Fibroblast of the aortic adventitia (primary cell): ENCODE measurements around the gene FLRT3. TPM values are rescaled to one million over a fixed set of nuclear protein-coding genes. Genes with fewer than 3 reads are reported as not detected.

Experiments used
- DNase-seq: peaks from one replicate; pipeline ENCODE4 v3.0.0-alpha.2; 2010; ENCODE audit warnings: low read depth
- H3K4me3 ChIP-seq: 2 replicates; pipeline ENCODE4 v1.5.1; 2011; ENCODE audit warnings: low read depth, mild to moderate bottlenecking, control low read depth, low read length, moderate library complexity
- small RNA-seq: library from RNA; depleted of rRNA; stranded (forward); fragments of <200 nt; gene quantifications from one replicate; pipeline ENCODE3, GENCODE V24; 2012
- total RNA-seq: library from RNA; depleted of rRNA; stranded (reverse); fragments of >200 nt; gene quantifications from 2 replicates; pipeline ENCODE4 v1.2.3, GENCODE V29; 2012; ENCODE audit warnings: low replicate concordance
- TF ChIP-seq, protein P1 (sequence below): IDR thresholded peaks from 2 replicates; pipeline ENCODE4 v1.5.1; 2011; ENCODE audit warnings: mild to moderate bottlenecking, low read length, control low read depth, inconsistent platforms; ENCODE audit not compliant: insufficient read depth

FLRT3 gene
- total RNA-seq, 1 donor = 0.54 TPM

DNA sequence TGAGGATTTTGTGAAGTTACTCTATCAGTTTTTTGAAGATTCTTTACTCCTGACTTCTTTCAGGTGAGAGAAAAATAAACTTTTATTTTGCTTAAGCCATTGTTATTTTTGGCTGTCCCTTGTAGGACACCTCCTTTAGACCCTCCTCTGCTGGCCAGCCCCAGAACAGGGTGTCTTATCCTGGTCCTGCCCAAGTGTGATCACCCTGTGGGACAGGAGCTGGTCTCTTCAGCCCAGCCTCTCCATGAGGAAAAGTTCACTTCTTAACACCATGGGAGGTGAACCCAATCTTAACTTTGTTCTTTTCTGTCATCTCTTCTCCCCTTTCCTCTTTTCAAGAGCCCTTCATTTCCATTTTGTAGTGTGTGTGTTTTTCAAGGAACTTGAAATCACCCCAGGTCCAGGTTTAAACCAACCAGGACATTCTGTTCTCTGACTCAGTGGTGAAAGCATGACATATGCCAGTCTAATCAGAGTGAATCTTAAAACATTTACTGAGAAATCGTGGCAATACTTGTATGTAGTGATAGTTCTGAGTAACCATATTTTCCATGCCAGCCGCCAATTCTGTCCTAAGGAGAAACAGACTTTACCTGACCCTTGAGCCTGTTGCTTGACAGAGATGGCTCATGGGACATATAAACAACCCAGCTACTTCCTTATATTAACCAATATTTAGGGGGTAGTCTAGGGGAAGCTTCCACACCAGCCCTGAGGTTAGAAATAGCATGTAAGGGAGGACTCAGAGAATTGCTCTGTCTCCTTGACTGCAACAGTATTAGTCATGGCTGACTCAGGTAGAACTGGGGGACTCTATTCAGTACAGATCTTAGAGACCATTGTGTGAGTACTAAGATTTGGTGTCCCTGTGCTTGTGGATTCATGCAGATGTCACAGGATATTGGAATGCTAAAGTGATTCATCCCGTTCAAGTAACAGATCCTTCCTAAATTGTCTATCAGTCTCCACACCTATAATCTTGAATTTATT lies 48.8 kb downstream of the FLRT3 start:
- TF ChIP-seq, protein P1, sequence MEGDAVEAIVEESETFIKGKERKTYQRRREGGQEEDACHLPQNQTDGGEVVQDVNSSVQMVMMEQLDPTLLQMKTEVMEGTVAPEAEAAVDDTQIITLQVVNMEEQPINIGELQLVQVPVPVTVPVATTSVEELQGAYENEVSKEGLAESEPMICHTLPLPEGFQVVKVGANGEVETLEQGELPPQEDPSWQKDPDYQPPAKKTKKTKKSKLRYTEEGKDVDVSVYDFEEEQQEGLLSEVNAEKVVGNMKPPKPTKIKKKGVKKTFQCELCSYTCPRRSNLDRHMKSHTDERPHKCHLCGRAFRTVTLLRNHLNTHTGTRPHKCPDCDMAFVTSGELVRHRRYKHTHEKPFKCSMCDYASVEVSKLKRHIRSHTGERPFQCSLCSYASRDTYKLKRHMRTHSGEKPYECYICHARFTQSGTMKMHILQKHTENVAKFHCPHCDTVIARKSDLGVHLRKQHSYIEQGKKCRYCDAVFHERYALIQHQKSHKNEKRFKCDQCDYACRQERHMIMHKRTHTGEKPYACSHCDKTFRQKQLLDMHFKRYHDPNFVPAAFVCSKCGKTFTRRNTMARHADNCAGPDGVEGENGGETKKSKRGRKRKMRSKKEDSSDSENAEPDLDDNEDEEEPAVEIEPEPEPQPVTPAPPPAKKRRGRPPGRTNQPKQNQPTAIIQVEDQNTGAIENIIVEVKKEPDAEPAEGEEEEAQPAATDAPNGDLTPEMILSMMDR = no peak
- DNase-seq = peak; percentile 26
- no peak overlapping the region for H3K4me3 ChIP-seq

DNA sequence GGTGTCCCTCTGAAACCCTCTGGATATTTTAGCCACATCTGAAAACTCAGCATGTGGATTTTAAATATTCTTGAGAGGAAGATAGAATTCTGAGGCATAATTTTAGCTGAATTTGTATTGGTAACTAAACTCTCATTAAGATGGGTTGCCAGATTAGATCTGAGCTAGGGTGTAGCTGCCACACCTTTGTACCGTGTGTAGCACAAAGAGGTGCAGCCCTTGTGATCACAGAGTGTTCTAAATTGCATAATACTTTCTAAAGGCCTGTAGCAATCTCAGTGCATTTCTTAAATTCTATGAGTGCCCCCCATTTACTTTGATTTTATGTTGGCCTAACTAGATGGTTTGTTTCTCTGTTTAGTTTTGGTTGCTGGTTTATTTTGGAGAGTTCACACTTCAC lies 53.0 kb downstream of the FLRT3 start:
- DNase-seq = no peak
- TF ChIP-seq, protein P1 = no peak
- no peak overlapping the region for H3K4me3 ChIP-seq

DNA sequence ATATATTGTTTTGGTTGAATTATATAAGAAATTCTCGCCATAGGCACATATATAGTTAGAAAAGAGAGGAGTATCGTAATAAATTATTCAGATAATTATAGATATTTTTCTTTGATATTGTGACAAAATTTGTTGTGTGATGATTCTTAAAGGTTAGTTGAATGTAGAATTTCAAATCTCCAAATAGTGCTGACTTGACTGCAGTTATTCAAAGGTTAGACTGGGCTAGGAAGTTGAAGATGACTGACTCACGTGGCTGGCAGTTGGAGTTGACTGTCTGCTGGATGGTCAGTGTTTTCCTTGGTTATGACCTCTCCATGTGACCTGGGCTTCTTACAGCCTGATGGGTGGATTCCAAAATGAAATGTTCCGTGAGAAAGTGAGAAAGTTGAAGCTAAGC lies 55.3 kb downstream of the FLRT3 start:
- TF ChIP-seq, protein P1 = no peak
- H3K4me3 ChIP-seq = no peak overlapping the region
- no peak for DNase-seq

Small RNAs within 50 kb of the gene (small RNA-seq; reads per million reads assigned to genes)
- not detected for gene RNU6-228P
